ENCODE measurements around the gene MOB4.
A peak's percentile ranks its signal among the peaks of the same experiment; 100 is the strongest.
"Not testable (repeated sequence)": the region's sequence is repeated elsewhere in the genome, so short reads cannot be mapped to it uniquely, and the experiment has no call there.

Gene MOB4

GRCh38 chr2:197515739-197516392 lies at the start of gene MOB4:
Gene MOB4 (plus strand): TSS chr2:197516066. CDS start chr2:197516087, 21 bp downstream.
- peak; percentile 11 for FAIRE-seq

DNA sequence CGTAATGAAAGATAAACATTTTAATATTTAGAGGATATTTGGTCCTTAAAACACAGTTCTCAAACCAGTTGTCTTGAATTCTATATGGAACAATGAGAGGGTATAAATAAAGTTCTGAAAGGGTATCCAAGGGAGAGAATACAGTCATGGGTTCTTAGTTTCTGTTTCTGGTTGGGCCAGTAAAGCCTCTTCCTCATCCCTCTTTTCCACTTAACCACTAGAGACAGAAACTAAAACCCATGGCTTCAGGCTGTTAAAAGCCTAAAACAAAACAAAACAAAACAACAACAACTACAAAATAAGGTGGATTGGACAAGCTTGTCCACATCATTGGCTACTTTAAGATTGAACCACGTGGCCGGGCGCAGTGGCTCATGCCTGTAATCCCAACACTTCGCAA lies 43.7 kb upstream of the MOB4 start:
- FAIRE-seq, result no peak

DNA sequence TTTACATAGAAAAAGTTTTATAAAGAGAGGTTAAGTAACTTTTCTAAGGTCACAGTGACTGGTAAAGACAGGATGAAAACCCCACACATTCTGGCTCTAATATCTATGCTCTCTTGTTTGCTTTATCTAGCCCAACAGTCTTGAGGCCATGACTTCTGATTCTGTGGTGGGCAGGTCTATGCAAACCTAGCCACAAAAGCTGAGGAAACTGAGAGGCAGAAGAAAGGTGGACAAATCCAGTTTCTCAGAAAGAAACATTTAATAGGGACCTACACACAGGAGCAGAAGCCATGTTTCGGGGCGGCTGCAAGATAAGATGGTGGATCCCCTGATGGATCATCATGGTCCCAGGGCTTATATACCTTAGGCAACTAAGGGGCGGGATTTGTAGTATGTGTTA lies 38.1 kb upstream of the MOB4 start:
- FAIRE-seq, result no peak

GRCh38 chr2:197480165-197481036 lies 35.5 kb upstream of the MOB4 start:
- no peak for FAIRE-seq

DNA sequence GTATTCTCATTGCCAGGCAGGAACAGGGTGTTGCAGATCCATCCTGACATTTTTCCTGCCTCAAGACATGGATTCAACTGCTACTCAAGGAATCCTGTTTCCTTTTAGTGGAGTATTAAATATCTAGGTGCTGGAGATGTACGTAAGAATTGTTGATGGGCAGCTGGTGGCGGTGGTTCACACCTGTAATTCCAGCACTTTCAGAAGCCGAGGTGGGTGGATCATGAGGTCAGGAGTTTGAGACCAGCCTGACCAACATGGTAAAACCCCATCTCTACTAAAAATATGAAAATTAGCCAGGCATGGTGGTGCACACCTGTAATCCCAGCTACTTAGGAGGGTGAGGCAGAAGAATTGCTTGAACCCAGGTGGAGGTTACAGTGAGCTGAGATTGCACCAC lies 31.6 kb upstream of the MOB4 start:
- not testable (repeated sequence) for FAIRE-seq

DNA sequence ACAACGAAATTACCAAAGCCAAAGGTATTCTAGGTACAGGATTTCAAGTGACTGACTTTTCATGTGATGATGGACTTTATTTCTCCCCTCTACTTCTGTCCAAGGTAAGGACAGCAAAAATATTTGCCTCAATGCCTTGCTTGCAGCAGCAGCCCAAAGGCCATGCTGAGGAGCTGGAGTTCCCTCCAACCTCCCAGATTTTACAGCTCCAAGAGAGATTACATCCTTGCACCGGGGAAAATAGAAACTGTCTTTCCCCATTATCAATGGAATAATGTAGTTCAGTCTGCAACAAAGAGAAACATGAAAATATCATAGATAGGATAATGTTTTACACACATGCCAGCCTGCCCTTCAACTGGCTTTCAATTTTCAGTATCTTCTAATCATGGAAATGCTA lies 29.7 kb upstream of the MOB4 start:
- no peak for FAIRE-seq

- FAIRE-seq, result no peak
Measured at GRCh38 chr2:197487385-197487784, 28.5 kb upstream of the MOB4 start.

GRCh38 chr2:197495433-197496134 lies 20.3 kb upstream of the MOB4 start:
- no peak for FAIRE-seq

DNA sequence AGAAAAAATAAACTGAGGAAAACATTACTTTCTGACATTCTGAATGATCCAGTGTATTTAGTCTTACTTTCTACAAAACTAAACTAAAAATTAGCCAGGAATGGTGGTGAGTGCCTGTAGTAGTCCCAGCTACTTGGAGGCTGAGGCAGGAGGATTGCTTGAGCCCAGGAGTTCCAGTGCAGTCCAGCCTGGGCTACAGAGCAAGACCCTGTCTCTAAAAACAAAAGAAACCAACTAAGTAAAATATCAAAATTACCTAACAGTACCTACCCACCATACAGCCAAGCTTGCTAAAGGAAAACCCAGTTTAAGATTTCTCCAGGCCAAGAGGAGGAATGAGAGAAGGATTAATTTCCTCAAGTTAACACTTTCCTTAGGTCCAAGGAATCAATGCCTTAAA lies 19.2 kb upstream of the MOB4 start:
- no peak for FAIRE-seq

GRCh38 chr2:197497326-197497725 lies 18.5 kb upstream of the MOB4 start:
- no peak for FAIRE-seq

GRCh38 chr2:197498235-197498936 lies 17.5 kb upstream of the MOB4 start:
- FAIRE-seq, result no peak

- no peak for FAIRE-seq
Measured at GRCh38 chr2:197498937-197499593, 16.8 kb upstream of the MOB4 start.

DNA sequence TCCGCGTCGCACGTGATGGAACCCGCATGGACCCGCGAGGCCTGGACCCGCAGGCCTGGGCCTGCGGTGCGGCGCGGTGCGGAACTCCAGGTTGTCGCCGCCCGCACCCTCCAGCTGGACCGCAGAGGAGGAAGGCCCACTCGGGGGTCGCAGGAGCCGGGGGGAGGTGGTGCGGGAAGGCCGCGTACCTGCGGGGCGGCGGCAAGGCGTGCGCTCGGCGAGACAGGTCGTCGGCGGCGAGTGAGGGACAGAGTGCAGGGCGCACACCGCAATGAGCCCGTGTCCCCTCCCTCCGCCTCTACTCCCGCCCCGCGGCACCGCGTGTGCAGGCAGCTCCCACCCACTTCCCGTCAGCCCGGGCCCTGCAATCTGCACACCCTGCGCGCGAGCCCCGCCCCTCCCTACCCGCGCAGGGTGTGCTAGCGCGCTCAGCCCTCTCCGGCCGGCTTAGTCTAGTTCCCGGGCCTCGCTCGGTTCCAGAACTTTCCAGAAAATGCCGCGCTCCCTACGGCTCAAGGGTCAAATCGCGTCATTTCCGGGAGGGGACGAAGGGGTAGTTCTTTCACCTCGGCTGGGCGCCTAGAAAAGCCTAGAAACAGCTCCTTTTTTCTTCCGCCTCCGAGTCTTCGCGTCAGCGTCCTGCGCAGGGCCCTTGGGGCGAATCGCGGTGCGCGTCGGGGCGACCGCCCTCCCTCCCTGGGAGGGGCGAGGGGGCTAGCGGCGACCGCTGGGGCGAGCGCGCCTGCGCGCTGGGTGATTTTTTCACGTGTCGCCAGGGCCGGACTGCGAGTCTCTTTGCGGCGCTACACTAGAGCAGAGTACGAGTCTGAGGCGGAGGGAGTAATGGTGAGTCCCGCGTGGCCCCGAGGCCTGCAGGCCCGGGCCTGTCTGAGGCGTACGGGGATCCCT lies 16.0 kb upstream of the MOB4 start, which contains the start of the genes HSPD1 and HSPE1:
HSPD1 (minus strand) TSS at position 247 of the 909 bp plus-strand sequence. CDS start 992 bp downstream, outside the sequence.
HSPE1 (plus strand) TSS at position 786 of the 909 bp plus-strand sequence; CDS start at position 844, 58 bp downstream.
- peak; percentile 52 for FAIRE-seq

- no peak for FAIRE-seq
Measured at GRCh38 chr2:197500503-197501131, 15.2 kb upstream of the MOB4 start.

DNA sequence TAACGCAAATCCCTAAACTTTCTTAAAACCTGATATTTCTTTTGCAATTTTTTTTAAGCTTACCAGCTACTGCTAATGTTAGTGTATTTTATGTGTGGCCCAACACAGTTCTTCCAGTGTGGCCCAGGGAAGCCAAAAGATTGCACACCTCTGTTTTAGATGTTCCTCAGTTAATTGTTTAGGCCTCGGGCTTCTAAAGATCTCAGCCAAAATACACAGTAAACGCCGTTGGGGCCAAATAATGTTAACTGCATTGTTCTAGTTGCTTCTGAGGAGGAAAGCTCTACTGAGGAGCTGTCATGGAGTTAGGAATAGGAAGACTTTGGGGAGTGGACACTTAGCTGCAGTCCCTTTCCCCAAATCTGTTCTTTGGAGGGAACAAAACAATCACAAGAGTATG lies 13.7 kb upstream of the MOB4 start:
- FAIRE-seq, result no peak

DNA sequence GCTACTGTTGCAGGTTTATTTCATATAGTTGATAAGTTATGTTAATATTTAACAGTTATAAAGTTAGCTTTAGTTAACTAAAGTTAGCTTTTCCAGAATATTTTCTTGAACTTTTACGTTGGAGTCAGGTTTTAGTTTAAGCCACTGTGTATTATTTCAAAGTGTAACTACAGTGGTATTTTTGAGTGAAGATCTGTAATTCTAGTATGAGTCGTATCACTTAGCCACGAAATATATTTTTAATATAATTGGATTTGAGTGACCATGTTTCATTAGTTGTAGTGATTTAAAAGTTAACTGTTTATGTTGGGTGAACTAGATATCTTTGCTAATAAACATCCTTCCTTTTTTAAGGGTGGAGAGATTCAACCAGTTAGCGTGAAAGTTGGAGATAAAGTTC lies 13.2 kb upstream of the MOB4 start:
- no peak for FAIRE-seq

- no peak for FAIRE-seq
Measured at GRCh38 chr2:197504000-197504399, 11.9 kb upstream of the MOB4 start.

DNA sequence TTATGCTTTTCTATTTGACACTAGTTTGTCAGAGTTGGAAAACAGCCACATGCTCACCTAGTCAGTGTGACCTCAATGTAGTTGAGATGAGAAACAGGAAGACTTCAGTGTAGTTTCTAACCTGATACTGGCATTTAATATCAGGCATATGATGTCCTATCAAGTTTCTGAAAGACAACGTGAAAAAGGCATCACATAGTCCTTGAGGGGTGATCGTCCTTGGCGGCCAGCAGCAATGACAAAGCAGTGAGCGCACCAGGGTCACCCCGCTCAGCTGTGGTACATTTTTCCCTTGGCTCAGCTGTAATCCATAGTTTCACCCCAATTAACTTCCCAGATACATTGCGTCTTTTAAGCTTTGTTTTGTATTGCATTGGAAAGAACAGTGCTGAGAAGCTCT lies 11.4 kb upstream of the MOB4 start:
- no peak for FAIRE-seq

DNA sequence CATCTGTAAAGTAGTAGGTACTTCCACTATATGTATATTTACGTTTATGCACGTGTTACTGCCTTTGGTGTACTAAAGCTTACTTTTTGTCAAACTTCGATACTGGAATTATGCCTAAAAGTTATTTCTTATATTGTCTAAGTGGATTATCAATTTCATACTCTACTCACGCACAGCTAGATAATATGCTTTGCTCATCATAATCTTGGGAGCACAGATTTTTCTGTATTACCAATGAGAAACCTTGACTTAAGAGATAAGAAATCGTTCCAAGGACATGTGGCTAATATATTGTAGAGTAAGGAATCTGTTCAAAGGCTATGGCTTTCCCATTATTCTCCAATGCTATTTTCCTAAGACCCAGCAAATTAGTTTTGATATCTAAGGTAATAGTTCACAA lies 9.2 kb upstream of the MOB4 start:
- FAIRE-seq, result no peak

DNA sequence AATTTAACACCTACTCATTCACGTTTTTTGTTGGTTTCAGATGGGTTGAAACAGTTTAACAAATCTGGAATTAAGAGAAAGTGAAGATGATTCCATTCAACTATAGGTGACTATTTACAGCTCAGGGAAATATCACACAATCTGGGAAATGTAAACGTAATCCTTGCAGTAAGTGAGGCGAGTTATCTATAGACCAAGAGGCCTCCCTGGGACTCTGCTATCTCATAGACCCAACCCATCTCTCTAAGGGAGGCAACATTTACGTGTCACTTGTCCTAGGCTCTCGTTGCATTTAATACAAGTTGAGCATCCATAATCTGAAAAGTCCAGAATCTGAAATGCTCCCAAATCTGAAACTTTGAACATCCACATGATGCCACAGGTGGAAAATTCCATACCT lies 2.0 kb upstream of the MOB4 start:
- no peak for FAIRE-seq

DNA sequence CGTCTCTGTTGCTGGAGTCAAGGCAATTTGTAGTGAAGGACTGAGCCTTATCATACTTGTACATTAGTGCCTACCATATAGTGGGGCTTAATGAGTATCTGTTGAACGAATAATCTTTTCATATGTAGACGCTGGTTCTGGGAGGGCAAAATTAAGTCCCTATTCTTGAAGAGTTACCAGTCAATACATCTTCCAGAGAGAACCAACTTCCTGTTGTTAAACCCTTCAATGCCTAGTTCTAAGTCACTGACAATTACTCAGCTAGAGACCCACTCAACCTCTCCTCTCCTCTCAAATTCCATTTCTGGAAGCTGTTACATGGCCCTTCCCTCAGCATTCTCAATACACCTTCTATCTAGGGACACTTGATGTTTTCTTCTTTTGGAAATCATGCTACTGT lies 1.1 kb upstream of the MOB4 start:
- no peak for FAIRE-seq

Measured in TTC549 (cell line).